Keratinocyte (primary cell): Measurements from ENCODE around the gene ERC1.

Experiments
- CTCF ChIP-seq, 3 experiments: IDR thresholded peaks in 1 of 3; conservative IDR thresholded peaks in 1 of 3; optimal IDR thresholded peaks in 1 of 3; 2 replicates in 2 of 3; 3 replicates in 1 of 3; pipeline versions ENCODE3 to v1.5.1; 2011; ENCODE audit warnings: low read length in 3 of 3, mild to moderate bottlenecking in 3 of 3, moderate library complexity in 2 of 3, control low read depth in 1 of 3, inconsistent platforms in 1 of 3; ENCODE audit not compliant: insufficient read depth in 2 of 3; ENCODE audit errors: extremely low read depth in 1 of 3
- EZH2 ChIP-seq: IDR thresholded peaks from one replicate; pipeline ENCODE4 v1.6.1; 2012; ENCODE audit warnings: inconsistent platforms, mild to moderate bottlenecking, low read length, moderate library complexity

GRCh38 chr12:1138691-1139090, 147.7 kb downstream of the ERC1 start:
- TF ChIP-seq CTCF (optimal IDR thresholded peaks at IDR 0.05 in 1 of 3, IDR thresholded peaks at IDR 0.05 in 1 of 3, conservative IDR thresholded peaks at IDR 0.05 in 1 of 3; ENCODE audit: extremely low read depth in 1 of 3, insufficient read depth in 2 of 3, low read length in 3 of 3), result no peak
- TF ChIP-seq EZH2, result no peak
